ENCODE results near the gene AATK.

DNA sequence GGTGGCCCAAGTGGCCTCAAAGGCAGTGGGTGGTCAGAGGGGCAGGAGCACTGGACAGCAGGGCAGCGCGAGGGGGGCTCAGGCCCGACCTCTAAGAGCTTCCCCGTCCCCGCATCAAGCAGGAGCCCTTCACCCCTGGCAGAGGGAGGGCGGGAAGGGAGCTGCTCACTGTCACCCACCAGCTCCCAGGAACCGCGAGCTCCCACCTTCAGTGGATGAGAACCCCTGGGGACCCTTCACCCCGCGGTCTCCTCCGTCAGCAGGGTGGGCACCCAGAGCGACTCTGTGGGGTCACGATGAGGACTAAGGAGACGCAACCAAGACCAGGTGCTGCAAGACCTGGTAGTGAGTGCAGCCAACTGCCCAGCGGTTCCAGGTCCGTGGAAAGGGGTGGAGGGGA, 43.1 kb upstream of the AATK start:
- no peak for TF ChIP-seq POLR2A (IDR thresholded peaks at IDR 0.05)
- TF ChIP-seq, protein P1, sequence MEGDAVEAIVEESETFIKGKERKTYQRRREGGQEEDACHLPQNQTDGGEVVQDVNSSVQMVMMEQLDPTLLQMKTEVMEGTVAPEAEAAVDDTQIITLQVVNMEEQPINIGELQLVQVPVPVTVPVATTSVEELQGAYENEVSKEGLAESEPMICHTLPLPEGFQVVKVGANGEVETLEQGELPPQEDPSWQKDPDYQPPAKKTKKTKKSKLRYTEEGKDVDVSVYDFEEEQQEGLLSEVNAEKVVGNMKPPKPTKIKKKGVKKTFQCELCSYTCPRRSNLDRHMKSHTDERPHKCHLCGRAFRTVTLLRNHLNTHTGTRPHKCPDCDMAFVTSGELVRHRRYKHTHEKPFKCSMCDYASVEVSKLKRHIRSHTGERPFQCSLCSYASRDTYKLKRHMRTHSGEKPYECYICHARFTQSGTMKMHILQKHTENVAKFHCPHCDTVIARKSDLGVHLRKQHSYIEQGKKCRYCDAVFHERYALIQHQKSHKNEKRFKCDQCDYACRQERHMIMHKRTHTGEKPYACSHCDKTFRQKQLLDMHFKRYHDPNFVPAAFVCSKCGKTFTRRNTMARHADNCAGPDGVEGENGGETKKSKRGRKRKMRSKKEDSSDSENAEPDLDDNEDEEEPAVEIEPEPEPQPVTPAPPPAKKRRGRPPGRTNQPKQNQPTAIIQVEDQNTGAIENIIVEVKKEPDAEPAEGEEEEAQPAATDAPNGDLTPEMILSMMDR (IDR thresholded peaks at IDR 0.05) = no peak

Measured in adrenal gland (tissue), 5 donors.